Activated CD8-positive, alpha-beta memory T cell treated with anti-CD3 and anti-CD28 coated beads, Interleukin-2, amount 50 U/mL, for 4 hours (primary cell): ENCODE results near the gene RASA1.
"Not testable (repeated sequence)": the region's sequence is repeated elsewhere in the genome, so short reads cannot be mapped to it uniquely, and the experiment has no call there.

Experiments
- DNase-seq: peaks from one replicate; pipeline ENCODE4 v3.0.0-alpha.2; 2020

The RASA1 gene

DNA sequence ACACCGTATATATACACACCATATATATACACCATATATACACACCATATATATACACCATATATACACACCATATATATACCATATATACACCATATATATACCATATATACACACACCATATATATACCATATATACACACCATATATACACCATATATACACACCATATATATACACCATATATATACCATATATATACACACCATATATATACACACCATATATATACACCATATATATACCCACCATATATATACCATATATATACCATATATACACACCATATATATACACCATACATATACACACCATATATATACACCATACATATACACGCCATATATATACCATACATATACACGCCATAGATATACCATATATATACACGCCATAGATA lies 19.6 kb downstream of the RASA1 start:
- DNase-seq, result not testable (repeated sequence)

DNA sequence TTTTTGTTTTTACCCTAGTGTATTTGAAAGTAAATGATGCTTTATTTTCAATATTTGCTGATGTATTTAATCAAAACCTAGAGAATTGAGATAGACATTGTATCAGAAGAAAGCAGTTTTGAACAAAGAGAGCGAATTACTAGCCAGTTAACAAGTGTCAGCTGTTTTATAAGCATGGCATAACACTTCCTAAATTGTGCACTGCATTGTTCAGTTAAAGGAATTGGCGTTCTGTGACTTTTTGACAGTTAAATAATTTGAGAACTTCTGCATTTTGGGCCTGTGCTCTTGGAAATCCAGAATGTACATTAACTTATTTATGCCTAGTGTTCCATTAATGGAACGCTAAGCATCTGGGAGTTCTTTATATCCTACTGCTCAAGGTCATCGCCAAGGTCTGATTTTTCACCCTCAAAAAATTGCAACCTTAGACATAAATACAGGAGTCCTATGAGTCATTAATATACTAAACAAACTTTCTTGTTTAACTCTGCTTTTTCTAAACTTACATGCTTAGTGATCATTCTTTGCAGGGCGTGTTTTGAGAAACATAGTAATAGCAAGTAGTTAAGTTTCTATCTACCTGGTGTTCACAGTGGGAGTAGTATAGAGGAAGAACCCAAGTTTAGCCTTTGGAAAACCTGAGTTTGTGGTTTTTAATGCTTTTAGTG lies 31.1 kb downstream of the RASA1 start:
- DNase-seq, result no peak

DNA sequence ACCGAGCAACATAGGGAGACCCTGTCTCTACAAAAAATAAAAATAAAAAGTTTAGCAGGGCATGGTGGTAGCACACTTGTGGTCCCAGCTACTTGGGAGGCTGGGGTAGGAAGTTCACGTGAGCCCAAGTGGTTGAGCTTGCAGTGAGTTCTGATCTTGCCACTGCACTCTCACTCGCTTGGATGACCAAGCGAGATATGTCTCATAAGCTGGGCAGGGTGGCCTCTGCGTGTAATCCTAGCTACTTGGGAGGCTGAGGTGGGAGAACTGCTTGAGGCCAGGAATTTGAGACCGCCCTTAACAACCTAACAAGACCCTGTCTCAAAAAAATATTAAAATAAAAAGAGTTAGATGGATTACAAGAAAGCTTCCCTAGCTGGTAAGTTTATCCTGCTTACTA lies 32.5 kb downstream of the RASA1 start:
- no peak for DNase-seq

GRCh38 chr5:87300744-87301143 lies 33.1 kb downstream of the RASA1 start:
- DNase-seq, result peak; percentile 39

GRCh38 chr5:87302061-87302460 lies 34.4 kb downstream of the RASA1 start:
- DNase-seq, result no peak

- no peak for DNase-seq
These were observed 35.6 kb downstream of the RASA1 start for GRCh38 chr5:87303324-87303723.

GRCh38 chr5:87306090-87306489 lies 38.4 kb downstream of the RASA1 start:
- DNase-seq, result not testable (repeated sequence)

GRCh38 chr5:87307796-87308423 lies 40.2 kb downstream of the RASA1 start:
- no peak for DNase-seq

DNA sequence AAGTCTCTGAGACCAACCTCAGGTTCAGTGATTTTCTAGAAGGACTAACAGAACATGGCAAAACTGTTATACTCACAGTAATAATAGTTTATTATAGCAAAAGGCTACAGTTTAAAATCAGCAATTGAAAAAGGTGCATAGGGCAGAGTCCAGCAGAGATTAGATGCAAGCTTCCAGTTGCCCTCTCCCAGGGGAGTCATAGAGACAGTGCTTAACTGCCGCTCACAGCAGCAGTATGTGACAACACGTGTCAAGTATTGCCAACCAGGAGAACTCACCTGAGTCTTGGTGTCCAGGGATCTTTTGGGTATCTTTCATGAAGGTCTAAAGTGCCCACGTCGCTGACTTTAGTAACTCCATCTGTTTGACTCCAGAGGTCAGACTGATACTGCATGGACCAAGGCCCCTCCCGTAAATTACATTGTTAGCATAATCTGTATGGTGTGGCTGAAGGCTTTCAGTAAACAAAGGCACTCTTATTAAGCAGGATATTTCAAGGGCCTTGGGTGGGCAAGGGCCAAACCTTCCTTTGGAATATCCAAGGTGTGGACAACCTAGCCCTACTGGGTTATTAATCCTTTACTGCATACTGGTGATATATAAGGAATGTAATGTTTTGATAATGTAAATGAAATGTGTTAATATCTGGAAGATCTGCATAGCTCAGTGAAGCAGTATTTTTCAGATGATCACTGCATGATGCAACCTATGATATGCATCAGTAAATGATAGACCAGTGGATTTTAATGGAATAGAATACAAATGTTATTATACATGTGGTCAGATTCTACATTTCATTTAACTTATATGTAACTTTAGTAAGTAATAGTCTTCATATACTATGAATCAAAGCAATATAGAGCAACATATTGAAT lies 44.0 kb downstream of the RASA1 start:
- no peak for DNase-seq

DNA sequence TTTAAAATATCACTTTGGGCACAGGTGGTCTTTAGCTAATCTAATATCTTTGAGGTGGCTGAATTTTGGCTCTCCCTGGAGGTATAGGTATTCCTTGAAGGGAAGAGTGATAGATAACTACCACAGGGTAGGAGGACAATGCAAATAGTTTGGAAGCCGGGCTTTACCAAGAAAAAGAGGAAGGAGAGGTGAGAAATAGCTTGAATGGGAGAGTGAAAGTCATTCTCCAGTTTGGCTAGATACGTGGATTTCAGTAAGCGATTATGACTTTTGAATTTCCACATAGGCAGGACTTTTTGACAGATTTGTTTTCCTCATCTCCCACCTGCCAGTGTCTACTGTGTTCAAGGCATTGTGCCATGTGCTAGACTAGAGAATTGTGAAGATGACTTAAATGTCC lies 45.5 kb downstream of the RASA1 start:
- no peak for DNase-seq

DNA sequence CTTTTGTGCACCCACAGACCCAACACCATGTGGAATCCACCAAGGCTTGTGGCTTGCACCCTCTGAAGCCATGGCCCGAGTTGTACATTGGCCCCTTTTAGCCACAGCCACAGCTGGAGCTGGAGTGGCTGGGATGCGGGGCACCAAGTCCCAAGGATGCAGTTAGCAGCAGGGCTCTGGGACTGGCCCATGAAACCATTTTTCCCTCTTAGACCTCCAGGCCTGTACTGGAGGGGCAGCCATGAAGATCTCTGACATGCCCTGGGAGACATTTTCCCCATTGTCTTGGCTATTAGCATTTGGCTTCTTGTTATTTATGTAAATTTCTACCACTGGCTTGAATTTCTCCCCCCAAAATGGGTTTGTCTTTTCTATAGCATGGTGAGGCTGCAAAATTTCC lies 51.8 kb downstream of the RASA1 start:
- DNase-seq, result no peak

GRCh38 chr5:87321605-87322004 lies 53.9 kb downstream of the RASA1 start:
- no peak for DNase-seq

GRCh38 chr5:87322381-87322780 lies 54.7 kb downstream of the RASA1 start:
- DNase-seq, result no peak

DNA sequence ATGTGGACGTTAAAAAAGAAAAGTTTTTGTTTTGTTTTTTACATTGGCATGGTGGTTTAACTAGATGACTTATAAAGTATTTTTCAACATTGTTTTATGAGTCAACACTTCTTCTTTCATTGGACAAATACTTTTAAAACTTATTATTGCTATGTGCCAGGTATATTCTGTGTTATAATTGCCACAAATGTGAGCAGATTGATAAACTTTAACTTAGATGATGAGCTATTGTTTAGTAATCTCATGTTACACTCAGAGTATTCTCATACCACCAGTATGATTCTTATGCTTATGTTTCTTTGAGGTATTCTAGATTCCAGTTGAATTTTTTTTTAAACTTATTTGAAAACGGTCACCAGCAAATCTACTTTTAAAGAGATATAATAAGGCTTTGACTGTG lies 60.3 kb downstream of the RASA1 start:
- no peak for DNase-seq

DNA sequence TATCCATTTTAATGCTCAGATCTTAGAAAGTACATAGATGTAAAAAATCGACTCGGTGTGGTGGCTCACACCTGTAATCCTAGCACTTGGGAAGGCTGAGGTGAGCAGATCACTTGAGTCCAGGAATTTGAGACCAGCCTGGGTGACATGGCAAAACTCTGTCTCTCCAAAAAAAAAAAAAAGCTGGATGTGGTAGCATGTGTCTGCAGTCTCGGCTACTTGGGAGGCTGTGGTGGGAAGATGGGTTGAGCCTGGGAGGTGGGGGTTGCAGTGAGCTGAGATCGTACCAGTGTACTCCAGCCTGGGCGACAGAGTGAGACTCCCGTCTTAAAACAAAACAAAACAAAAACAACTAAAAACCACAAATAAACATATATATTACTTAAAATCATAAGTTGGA lies 61.4 kb downstream of the RASA1 start:
- no peak for DNase-seq

DNA sequence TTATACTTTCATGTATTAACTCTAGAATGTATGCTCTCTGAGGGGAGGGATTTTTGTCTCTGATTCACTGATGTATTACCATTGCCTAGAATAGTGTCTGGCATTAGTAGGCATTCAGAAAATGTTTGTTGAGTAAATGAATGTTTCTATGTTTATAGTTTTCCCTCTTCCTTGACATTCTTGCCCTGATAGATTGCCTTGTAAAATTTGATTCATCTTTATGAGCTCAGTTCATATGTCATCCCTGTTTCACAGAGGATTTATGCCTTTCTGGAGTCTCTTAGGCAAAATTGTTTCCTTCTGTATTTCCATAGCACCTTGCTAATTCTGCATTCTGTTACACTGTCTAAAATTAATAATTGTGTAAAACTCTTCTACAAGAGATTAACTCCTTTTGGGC lies 72.3 kb downstream of the RASA1 start:
- no peak for DNase-seq

GRCh38 chr5:87340716-87341115 lies 73.0 kb downstream of the RASA1 start:
- no peak for DNase-seq

GRCh38 chr5:87347272-87347671 lies 79.6 kb downstream of the RASA1 start:
- no peak for DNase-seq

- DNase-seq, result no peak
These were observed 80.2 kb downstream of the RASA1 start for GRCh38 chr5:87347841-87348240.

DNA sequence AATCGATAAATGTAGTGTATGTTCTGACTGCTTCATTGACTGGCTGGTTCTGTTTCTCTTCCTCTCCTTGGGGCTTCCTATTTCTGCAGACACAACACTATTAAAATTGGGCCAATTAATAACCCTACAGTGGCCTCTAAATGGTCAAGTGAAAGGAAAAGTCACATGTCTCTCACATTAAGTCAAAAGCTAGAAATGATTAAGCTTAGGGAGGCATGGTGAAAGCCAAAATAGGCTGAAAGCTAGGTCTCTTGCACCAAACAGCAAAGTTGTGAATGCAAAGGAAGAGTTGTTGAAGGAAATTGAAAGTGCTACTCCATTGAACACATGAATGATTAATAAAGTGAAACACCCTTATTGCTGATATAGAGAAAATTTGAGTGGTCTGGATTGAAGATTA lies 86.8 kb downstream of the RASA1 start:
- no peak for DNase-seq

GRCh38 chr5:87359106-87359505 lies 91.4 kb downstream of the RASA1 start:
- DNase-seq, result no peak

DNA sequence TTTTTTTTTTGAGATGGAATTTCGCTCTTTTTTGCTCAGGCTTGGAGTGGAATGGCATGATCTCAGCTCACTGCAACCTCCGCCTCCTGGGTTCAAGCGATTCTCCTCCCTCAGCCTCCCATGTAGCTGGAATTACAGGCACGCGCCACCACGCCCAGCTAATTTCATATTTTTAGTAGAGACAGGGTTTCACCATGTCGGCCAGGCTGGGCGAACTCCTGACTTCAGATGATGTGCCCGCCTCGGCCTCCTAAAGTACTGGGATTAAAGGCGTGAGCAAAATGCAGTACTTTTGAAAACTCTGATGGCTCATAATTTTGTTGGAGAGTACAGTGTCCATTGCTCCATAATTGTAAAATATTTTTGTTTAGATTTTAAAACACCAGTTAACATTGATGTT lies 92.4 kb downstream of the RASA1 start:
- DNase-seq, result no peak

- DNase-seq, result no peak
These were observed 93.4 kb downstream of the RASA1 start for GRCh38 chr5:87361031-87361445.
